GM18858 (cell line): Measurements from ENCODE around the gene BAHCC1.

Experiments
- ATAC-seq: cut with Tn5 transposase; IDR thresholded peaks from one replicate; pipeline ENCODE4 v1.9.1; 2021; ENCODE audit not compliant: unreplicated experiment

BAHCC1 gene

GRCh38 chr17:81366648-81367047, 28.6 kb upstream of the BAHCC1 start:
- ATAC-seq = no peak

GRCh38 chr17:81367171-81367570, 28.1 kb upstream of the BAHCC1 start:
- no peak for ATAC-seq

GRCh38 chr17:81368161-81369022, 26.9 kb upstream of the BAHCC1 start:
- no peak for ATAC-seq

- no peak for ATAC-seq
Observed at GRCh38 chr17:81370294-81370693, 25.0 kb upstream of the BAHCC1 start.

- ATAC-seq = no peak
Observed at GRCh38 chr17:81371910-81372760, 23.1 kb upstream of the BAHCC1 start.

GRCh38 chr17:81373536-81374160, 21.6 kb upstream of the BAHCC1 start:
- no peak for ATAC-seq

GRCh38 chr17:81374890-81375289, 20.4 kb upstream of the BAHCC1 start:
- no peak for ATAC-seq

GRCh38 chr17:81376946-81377714, 18.1 kb upstream of the BAHCC1 start:
- ATAC-seq = no peak

GRCh38 chr17:81378941-81379511, 16.2 kb upstream of the BAHCC1 start:
- ATAC-seq = no peak

- no peak for ATAC-seq
Observed at GRCh38 chr17:81379523-81379942, 15.7 kb upstream of the BAHCC1 start.

GRCh38 chr17:81380131-81380530, 15.1 kb upstream of the BAHCC1 start:
- ATAC-seq = no peak

- ATAC-seq = no peak
Observed at GRCh38 chr17:81380666-81381518, 14.4 kb upstream of the BAHCC1 start.

- ATAC-seq = no peak
Observed at GRCh38 chr17:81381632-81382577, 13.4 kb upstream of the BAHCC1 start.

GRCh38 chr17:81382851-81383250, 12.4 kb upstream of the BAHCC1 start:
- no peak for ATAC-seq

GRCh38 chr17:81383504-81384421, 11.5 kb upstream of the BAHCC1 start:
- no peak for ATAC-seq

- no peak for ATAC-seq
Observed at GRCh38 chr17:81384929-81385319, 10.3 kb upstream of the BAHCC1 start.
